Stimulated activated CD8-positive, alpha-beta memory T cell treated with anti-CD3 and anti-CD28 coated beads, Interleukin-15, amount 100 ng/mL, for 4 hours (primary cell): ENCODE data around the gene OR1M1.
A peak's percentile ranks its signal among the peaks of the same experiment; 100 is the strongest.

Source experiments
- DNase-seq, 2 donors: peaks; one replicate each; pipeline ENCODE4 v3.0.0-alpha.2; 2020; ENCODE audit warnings: low read depth in 2 of 2

Gene OR1M1

DNA sequence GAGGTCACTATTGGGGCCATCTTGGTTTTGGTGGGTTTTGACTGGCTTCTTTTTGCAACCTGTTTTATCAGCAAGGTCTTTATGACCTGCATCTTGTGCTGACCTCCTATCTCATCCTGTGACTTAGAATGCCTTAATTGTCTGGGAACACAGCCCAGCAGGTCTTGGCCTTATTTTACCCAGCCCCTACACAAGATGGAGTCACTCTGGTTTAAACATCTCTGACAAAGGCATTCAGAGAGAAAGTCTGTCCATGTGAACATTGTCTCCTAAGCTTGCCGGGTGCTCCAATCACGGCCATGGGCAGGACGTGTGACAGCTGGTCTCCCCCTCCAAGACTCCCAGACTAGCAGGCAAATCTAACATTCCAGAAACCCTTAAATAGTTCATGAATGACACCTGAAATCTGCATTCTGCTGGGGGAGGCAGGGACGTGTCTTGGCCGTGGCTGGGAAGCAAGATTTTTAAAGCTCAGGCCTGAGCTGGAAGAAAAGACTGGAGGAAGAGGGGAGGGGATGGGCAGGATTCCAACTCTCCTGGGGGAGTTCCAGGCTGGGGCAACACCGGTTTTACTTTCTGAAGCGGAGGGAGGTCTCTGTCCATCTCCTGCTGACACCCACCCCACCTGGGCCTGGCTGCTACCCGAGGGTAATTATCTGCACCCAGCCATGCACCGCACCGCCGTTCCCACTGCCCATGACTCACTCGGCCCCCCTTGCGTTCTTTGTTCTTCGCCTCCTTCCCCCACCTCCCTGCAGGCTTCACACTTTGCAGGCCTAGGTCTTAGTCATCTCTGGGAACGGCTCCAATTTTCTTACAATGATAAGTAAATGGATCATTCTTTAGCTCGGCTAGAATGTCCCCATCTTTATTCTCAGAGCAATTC is 11.6 kb upstream of the OR1M1 start:
- no peak for DNase-seq

DNA sequence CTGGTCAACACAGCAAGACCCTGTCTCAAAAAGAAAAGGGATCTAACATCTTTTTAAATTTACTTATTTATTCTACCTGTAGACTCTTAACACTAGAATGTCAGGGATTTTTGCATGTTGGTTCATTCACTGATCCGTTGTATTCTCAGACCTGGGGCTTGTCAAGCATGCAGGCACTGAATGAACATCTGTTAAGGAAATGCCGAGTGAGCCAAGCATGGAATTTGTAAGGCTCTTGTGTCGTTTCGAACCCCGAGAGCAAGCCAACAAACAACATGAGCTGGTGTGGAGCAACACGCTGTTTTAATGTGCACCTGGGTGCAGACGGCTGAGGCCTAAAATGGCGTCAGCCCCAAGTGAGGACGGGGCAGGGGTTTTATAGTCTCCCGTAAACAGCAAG is 10.0 kb upstream of the OR1M1 start:
- no peak for DNase-seq

DNA sequence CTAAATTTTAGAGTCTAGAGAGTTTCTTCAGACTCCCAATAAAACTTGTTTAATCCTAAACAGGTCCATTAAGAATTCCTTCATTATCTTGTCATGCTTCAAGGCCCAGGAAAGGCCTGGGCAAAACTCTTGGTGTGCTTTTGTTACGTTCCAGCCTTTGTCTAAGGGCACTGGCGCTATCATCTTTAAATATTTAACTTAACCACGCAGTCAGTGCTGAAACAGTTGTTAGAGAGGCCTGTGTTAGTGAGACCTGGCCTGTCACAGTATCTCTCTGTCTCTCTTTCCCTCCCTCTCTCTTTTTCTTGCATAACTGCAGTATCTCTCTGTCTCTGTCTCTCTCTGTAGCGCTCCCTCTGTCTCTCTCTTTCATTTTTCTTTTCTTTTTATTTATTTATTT is 8.2 kb upstream of the OR1M1 start:
- no peak for DNase-seq

DNA sequence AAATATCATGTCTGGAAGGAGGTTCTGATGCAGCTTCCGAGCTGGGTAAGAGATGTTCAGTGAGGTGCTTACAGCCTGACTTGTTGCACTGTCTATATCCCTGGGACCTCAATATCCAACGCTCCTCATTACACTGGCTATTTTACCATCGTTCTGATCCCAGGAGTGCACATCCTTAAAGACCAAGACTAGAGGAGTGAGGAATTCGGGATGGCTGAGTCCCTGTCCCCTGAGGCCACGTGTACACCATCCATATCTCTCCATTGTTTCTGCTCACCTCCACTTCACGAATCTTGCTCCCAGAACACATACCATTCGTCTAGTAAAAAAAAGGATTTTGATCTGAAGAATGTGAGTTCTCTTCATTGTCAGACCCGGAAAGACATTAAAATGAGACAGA is 20.5 kb downstream of the OR1M1 start, which contains the start of gene OR7G2:
OR7G2 (minus strand) TSS at position 101 of the 400 bp plus-strand sequence. CDS start 4,232 bp downstream, outside the sequence.
- DNase-seq = no peak

DNA sequence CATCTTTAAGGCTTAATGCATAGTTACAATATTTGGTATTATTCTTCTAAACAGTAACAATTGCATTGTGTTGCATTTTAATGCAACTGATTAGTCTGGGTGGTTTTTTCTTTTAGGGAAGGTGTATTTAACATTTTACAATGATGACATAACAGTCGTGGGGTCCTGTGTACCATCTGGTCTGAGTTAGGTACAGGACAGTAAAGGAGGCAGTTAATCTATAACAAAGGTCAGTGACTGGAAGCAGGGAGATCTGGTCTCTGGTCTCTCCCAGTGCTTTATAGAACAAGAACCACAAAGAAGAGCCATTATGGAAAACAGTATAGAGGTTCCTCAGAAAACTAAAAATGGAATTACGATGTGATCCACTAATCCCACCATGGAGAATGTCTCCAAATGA is 23.1 kb downstream of the OR1M1 start:
- no peak for DNase-seq

DNA sequence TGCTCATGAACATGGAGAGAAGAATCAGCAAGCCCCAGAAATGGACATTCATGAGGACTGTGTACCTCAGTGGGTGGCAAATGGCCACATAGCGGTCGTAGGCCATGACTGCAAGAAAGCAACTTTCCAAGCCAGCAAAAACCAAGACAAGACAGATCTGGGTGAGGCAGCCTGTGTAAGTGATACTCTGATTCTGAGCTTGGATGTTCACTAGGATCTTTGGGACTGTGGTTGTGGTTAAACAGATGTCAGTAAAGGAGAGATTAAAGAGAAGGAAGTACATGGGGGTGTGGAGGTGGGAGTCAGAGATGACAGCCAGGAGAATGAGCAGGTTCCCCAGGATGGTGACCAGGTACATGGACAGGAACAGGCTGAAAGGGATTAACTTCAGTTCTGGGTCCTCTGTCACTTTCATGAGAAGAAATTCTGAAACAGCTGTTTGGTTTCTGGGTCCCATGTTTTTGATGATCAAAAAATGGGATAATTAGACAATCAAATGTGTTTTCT is 28.5 kb downstream of the OR1M1 start, which contains the start of gene OR7G1:
OR7G1 (minus strand) TSS at position 457 of the 507 bp plus-strand sequence; CDS start at position 457, 0 bp downstream.
- DNase-seq = no peak

DNA sequence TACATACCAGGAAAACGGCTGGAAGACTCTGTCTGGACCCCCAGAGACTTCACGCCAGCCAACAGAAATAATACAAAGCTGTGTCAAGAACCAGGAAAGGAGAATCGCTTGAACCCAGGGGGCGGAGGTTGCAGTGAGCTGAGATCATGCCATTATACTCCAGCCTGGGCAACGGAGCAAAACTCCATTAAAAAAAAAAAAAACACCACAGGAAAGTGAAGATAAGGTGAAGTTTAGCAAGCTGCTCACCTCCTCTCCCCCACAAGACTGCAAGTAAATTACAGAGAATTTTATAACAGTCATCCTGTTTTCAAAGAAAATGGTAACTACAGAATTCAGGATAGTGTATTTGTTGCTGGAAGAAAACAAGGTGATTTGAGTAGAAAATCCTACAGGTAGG is 29.7 kb downstream of the OR1M1 start:
- DNase-seq = no peak

DNA sequence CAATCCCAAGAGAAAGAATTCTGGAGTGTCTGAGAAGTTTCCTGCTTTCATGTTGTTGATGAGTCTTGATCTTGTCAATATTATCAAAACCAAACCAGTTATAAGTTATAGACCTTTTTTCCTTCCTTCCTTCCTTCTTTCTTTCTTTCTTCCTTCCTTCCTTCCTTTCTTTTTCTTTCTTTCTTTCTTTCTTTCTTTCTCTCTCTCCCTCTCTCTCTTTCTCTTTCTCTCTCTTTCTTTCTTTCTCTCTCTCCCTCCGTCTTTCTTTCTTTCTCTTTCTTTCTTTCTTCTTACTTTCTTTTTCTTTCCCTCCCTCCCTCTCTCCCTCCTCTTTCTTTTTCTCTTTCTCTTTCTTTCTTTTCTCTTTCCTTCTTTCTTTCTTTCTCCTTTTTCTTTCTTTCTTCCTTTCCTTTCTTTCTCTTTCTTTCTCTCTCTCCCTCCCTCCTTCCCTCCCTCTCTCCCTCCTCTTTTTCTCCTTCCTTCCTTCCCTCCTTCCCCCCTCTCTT is 40.1 kb downstream of the OR1M1 start, which contains the start of gene OR7G3:
OR7G3 (minus strand) TSS at position 51 of the 506 bp plus-strand sequence; CDS start at position 51, 0 bp downstream.
- DNase-seq = no peak

DNA sequence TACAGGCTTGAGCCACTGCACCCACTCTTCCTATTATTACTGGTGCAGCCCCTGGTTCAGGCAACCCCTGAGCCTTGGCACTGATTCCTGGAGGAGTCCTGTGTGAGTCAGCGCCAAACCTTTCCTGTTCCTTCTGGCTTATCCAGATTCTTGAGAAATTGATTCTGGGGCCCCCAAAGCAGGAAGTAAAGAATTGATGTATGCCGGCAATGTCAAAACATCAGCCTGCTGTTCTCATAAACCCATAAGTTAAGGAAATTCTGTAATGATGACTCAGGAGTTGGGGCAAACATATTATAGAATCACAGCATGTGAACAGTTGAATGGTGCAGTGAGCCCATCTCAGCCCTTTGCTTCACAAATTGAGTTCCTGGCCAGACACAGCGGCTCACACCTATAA is 41.3 kb downstream of the OR1M1 start:
- DNase-seq = no peak

DNA sequence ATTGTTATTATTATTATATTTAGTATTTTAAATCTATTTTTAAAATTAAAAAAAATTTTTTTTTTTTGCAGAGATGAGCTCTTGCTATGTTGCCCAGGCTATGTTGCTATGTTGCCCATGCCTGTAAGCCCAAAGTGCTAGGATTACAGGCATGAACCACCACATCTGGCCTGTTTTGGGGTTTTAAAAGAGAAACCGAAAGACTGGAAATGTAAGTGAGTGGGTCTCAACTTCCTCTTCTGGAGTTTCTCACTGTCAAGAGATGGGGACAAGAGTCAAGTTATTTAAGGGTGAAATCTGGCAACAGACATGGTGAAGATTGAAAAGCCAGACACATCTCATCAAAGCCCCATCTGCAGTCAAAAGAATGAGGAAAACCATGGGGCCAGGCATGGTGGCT is 44.1 kb downstream of the OR1M1 start:
- DNase-seq = no peak

DNA sequence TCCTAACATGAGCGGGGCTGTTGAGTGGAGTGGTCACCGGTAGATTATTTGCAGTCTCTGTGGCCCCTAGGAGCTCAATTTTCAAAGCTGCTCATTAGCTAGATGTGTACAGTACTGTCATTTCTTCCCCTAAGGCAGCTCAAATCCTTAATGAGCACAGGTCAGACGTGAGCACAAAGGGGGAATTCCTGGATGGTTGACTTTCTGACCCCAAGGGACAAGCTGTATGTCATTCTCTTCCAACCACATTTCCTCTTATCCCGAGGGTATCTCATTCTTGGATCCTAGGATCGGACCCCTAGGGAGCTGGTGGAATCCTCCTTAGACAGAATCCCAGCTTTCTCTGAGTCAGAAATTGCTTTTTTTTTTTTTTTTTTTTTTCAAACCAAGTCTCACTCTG is 45.6 kb downstream of the OR1M1 start:
- DNase-seq = no peak

DNA sequence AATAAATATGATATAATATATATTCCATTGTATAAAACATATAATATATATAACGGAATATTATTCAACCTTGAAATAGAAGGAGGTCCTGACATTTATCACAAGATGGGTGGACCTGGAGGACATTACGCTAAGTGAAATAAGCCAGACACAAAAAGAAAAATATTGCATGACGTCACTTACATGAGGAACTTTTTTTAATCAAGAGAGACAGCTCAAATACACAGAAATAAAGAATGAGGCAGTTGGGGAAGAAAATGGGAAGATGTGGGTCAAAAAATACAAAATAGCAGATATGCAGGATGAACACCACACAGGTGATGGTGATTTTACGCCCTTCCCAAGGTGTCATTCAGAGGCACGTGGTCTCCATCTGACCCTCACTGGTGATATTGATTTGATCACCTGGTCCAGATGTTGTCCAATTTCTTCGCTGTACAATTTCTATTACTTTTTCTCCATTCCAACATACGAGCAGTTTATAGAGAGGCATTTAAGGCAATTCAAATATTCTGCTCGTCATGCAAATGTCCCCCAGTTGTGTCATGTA is 52.8 kb downstream of the OR1M1 start:
- no peak for DNase-seq

DNA sequence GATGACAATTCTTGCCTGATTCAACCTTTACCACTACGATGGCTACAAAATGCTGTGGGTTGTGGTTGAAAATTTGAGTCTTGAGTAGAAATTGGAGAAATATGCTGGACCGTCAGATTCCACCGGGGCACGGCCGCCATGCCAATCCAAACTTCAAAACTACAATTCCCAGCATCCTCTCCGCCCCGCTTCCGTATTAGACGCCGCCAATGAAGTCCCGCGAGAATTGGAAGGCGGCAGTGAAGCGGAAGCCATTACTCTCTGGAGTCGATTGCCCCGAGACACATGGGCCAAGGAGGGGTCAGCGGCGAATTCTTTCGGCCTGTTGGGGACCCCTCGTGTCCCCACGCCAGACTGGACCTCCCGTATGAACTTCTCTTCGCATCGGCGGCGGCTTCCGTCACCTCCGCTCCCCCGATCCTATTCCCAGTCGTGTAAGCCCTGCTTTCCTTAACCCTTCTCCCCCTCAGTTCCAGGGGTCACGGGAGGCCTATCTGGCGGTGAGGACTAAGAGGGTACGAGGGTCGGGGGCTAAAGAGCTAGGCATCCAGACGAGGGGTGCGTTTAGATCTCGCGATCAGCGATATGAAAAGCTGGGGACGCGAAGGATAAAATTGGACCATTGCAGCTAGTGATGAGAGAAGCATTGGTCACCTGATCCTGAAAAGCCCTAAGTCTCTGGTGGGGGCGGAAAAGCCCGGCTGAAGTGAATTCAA is 53.5 kb downstream of the OR1M1 start, which contains the start of gene ZNF317:
ZNF317 (plus strand) TSS at position 239 of the 716 bp plus-strand sequence. CDS start 15,620 bp downstream, outside the sequence.
- DNase-seq = peak; percentile 76 to 86

DNA sequence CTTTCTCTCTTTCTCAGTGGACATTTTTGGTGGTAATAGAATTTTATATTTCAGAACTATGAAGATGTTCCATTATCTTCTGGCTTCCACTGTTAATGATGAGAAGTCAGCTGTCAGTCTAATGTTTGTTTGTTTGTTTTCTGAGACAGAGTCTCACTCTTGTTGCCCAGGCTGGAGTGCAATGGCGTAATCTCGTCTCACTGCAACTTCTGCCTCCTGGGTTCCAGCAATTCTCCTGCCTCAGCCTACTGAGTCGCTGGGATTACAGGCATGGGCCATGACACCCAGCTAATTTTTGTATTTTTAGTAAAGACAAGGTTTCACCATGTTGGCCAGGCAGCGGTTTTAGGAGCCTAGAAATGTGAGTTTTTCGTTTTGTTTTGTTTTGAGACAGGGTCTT is 58.1 kb downstream of the OR1M1 start:
- DNase-seq = no peak
